Fibroblast of peridontal ligament (primary cell): ENCODE results near the gene SPOCD1.
"Not testable (repeated sequence)": the region's sequence is repeated elsewhere in the genome, so short reads cannot be mapped to it uniquely, and the experiment has no call there.

Experiments used
- DNase-seq: peaks from one replicate; pipeline ENCODE4 v3.0.0-alpha.2; 2010; ENCODE audit errors: extremely low read depth

Gene SPOCD1

DNA sequence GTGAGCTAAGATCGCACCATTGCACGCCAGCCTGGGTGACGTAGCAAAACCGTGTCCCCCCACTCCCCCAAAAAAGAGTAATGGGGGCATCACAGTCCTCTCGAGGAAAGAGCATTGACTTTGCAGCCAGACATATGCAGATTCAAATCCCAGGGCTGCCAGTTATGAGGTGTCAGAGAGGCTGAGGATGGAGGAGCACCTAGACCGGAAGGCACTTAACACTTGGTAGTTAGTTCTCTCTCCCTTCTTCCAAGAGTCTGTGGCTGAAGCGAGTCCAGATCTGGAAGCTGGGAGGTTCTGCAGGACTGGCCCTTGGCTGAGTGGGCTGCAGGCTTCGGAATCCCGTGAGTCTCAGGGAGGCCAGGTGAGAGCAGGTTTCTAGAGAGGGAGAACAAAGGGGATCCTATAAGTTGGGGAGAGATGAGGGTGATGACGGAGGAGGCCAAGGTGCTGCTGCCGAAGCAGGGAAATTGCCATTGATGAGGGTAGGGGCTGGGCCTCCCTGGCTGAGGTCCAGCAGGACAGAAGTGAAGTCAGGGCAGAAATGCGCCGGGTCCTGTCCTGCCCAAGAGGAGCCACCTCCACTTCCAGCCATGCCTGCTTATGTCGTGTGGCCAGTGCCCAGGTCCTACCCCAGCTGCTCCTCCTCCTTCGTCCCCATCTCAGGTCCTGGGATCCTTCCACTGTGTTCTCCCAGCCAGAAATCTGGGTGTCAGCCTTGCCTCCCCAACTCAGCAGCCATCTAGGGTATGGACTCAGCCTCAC lies 13.3 kb upstream of the SPOCD1 start:
- no peak for DNase-seq

DNA sequence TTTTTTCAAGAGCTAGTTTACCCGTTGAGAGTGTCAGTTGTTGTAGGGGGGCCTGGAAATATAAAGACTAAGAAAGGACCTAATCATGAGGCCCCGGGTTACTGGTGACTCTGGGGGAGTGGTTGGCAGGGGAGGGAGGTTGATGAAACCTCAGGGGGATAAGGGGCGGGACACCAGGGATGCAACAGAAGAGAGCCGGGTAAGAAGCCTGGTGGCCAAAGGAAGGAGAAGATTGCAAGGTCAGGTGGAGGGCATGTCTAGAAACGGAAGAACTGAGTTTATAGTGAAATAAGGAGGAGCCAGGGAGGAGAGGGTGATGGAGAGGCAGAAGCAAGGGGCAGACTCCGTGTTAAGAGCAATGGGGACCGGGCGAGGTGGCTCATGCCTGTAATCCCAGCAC lies 12.5 kb upstream of the SPOCD1 start:
- DNase-seq, result no peak

DNA sequence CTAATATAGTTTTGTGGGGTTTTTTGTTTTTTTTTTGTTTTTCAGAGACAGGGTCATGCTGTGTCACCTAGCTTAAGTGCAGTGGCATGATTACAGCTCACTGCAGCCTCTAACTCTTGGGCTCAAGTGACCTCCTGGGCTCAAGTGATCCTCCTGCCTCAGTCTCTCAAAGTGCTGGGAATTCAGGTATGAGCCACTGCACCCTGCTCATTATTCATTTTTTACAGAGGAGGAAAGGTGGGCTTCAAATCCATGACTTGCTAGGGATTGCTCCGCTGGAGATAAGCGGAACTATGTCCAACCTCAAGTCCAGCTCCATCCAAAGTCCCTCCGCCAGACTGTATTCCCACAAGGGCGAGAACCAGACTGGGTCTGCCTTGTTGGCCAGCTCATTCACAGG lies 8.0 kb upstream of the SPOCD1 start:
- DNase-seq, result no peak

DNA sequence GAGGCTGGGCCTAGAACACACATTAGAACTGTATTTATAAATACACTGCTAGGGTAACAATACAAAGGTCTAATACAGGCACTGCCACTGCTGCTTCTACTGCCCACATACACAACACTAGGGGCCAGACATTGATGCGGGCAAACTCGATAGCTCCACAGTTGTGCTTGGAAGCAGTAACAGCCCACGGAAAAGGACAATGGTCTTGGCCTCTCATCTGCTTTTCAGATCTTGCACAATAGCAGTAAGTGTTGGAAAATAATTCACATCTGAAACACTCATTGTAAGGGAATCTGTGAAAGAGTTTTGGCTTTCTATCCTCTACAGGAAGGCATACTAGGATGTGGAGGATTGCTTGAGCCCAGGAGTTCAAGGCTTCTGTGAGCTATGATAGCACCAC lies 6.9 kb upstream of the SPOCD1 start:
- peak; percentile 23 for DNase-seq

DNA sequence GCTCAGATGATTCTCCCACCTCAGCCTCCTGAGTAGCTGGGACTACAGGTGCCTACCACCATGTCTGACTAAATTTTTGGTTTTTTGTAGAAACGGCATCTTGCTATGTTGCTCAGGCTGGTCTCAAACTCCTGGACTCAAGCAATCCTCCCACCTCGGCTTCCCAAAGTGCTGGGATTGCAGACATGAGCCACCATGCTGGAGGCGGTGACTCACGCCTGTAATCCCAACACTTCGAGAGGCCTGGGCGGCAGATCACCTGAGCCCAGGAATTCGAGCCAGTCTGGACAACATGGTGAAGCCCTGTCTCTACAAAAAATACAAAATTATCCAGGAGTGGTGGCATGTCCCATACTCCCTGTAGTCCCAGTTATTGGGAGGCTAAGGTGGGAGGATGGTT lies 4.4 kb upstream of the SPOCD1 start:
- DNase-seq, result not testable (repeated sequence)

DNA sequence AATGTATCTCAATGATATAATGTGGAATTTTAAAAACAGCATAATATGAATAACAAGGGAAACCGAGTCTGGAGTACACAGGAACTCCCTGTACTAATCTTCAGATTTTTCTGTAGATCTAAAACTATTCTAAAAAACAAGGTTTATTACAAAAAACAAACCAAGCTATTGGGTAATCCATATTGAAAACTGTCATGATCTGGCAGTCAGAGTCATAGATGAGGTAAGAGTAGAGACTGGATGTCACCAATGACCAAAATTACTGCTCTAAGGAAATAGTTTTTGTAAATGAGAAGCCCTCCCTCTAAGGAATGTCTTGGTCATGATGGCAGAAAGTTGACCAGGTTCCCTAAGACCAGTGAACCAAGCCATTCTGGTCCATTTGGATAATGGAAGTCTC lies 2.4 kb upstream of the SPOCD1 start:
- DNase-seq, result no peak

DNA sequence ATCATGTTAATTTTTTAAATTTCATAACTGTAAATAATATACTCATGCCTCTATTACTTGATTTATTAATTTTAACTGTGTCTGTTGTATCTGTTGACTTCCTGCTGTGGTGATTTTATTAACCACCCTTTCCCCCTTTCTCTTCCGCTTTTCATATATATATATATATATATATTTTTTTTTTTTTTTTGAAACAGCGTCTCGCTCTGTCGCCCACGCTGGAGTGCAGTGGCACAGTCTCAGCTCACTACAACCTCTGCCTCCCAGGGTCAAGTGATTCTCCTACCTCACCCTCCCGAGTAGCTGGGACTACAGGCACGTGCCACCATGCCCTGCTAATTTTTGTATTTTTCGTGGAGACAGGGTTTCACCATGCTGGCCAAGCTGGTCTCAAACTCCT lies 1.1 kb upstream of the SPOCD1 start:
- not testable (repeated sequence) for DNase-seq

DNA sequence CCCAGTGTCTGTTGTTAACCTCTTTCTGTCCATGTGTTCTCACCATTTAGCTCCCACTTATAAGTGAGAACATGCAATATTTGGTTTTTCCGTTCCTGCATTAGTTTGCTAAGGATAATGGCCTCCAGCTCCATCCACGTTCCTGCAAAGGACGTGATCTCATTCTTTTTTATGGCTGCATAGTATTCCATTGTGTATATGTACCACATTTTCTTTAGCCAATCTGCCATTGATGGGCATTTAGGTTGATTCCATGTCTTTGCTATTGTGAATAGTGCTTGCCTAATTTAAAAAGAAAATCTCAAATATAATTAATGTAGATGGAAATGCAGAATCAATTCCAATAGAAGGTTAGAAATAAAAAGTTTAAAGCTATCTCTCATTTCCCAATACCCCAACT lies 679 bp upstream of the SPOCD1 start:
- not testable (repeated sequence) for DNase-seq

DNA sequence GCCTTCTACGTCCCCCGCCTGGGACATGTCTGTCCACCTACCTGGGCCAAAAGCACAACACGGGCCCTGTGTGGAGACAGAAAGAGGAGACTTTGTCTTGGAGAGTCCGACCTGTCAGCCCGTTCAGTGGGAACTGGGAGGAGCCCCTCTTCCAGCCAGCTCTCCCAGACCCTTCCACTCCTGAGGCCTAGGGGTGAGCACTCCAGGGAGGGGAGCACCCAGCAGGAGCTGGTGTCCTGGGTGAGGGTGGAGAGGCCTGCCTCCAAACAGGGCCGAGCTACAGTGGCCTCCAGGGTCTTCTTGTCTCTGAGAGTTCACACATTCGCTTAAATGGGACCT lies 546 bp downstream of the SPOCD1 start:
- no peak for DNase-seq

DNA sequence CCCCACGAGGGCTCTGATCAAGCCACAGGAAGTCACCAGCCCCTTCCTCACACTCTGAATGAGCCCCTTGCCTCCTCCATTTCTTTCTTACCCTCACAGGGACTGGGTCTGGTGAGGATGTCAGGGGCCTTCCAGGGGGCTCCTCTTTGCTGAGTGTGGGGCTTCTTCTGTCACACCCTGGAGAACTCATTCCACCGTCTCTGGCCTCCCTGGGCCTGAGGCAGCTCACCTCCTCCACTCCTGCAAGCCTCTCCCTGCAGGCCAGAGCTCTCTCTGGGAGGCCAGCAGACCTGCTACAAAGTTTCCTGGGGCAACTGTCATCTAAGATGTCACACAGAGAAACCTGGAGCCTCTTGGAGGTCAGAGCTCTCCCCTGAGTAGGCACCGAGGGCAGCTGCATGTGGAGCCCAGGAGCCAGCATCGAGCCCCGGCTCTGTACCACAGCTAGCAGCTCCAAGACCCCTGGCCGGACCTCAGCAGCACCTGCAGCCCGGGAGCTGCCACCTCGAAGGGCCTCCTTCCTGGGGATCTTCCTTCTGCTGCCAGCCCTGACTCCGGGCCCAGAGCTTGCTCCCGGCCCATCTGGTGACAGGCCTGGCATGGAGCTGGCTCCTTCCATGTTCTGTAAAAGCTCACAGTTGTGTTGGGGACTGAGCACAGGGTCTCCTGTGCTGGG lies 1.1 kb downstream of the SPOCD1 start:
- no peak for DNase-seq

DNA sequence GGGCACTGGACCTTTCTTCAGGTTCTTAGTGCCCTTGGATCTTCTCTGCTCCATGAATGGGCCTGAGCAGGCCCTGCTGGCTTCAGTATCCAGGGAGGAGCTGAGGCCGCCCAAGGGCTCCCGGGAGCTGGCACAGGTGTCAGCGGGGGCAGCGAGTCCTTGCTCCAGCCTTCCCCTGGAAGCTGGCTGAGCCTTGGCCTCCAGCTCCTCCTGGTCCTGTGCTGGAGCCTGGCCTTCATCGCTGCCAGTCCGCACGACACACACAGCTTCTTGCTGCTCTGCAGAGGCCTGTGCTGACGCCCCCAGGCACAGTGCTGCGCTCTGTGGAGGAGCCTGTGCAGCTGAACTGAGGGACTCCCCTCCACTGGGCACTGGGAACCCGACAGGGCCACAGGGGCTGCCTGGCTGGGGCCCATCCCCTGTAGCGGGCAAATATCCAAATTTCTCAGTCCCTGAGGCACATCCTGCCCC lies 1.7 kb downstream of the SPOCD1 start:
- no peak for DNase-seq

DNA sequence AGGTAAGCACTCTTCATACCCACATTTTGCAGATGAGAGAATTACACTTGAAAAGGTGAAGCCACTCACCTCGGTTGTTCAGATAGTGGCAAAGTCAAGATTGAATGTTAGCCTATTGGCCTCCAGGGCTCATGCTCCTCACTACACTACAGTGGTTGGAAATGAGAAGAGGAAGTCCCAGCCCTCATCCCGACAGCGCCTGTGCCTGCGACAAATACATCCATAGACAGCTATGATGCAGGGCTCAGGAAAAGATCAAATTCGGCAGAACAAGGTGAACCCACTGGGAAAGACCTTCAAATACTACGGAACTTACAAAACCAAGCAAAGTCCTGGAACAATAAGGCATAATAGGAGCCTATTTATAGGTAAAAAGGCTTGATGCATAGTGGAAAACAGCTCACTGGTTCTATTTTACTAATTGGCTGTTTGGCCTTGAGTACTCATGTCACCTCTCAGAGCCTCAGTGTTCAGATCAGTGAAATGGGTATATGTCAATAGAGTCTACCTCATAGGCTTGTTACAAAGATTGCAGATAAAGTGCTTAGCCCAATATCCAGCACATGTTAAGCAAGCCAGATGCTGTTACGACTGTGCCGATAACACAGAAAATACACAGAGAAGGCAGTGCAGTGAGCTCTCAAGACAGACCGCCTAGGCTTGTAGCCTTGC lies 3.5 kb downstream of the SPOCD1 start:
- DNase-seq, result no peak

DNA sequence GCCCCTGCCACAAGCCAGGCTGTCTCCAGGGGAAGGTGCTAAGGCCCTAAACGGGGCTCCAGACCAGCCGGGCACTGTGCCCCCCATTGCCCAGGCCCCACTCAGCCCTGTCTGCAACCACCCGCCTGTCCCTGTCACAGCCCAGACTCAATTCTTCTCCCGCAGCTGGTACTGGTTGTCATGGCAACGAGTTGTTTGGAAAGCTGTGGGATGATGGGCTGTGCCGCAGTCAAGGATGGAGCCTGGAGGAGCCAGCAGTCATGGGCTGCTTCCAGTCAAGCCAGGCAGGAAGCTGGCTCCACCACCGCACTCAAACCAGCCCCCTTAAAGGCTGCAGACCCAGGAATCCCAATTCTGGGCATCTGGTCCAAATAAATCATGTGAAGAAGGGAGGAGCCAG lies 4.2 kb downstream of the SPOCD1 start:
- DNase-seq, result peak; percentile 75

DNA sequence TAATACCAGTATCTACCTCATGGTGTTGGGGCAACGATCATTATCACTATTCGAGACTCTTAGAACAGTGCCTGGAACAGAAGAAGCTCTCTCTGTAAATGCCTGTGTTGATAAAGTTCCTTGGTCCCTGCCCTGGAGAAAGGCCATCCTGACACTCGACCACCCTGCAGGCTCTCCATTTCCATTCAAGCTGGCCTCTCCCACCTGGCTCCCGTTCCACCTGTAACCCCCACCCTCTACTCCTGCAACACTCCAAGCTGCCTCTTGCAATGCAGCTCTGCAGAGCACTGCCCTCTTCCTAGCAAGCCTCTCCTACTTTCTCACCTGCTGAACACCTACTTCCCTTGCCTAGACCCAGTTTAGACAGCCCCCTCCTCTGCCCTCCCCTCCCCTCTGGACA lies 6.1 kb downstream of the SPOCD1 start:
- DNase-seq, result no peak

DNA sequence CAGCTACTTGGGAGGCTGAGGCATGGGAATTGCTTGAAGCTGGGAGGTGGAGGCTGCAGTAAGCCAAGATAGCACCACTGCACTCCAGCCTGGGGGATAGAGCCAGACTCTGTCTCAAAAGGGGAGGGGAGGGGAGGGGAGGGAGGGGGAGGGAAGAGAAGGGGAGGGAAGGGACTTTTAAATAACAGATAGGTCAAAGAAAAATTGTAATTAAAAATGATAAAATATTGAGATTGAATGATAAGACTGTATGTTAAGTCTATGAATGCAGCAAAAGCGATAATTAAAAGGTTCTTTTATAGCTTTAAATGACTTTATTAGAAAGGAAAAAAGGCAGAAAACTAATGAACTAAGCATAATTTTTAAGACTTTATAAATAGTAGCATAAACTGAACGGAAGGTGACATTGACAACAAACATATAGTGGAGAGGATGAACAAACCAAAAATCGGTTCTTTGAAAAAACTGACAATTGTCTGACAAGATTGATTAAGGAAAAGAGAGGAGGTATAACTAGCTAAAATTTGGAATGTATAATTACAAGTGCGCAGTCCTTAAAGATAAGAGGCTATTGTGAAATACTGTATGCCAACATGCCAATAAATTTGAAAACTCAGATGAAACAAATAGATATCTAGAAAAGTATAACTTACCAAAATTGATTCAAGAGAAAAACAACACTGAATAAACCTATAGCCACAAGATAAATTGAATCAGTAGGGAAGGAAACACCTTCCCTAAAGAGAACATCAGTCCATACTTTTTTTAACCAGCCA lies 8.4 kb downstream of the SPOCD1 start:
- no peak for DNase-seq

DNA sequence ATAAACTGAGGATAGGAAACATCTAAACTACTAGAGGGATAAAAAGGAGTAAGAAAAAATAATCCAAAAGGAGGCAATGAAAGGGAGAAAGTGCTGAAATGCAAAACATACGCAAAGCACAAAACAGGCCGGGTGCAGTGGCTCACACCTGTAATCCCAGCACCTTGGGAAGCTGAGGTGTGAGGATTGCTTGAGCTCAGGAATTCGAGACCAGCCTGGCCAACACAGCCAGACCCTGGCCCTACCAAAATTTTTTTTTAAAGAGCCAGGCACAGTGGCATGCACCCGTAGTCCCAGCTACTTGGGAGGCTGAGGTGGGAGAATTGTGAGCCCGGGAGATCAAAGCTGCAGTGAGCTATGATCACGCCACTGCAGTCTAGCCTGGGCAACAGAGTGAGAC lies 10.5 kb downstream of the SPOCD1 start:
- DNase-seq, result no peak

DNA sequence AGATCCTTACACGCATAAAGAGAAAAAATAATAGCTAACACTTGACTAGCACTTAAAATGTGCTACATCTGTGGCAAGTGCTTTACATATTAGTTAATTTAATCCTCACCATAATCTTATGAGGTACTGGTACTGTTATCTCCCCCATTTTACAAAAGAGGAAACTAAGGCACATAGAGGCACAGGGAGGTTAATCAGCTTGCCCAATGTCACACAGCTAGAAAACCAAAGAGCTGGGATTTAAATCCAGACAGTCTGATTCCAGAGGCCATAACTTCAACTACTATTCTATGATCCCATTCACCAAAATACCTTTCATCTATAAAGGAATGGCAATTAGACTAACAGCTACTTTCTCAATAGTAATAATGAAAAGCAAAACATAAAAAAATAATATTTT lies 11.7 kb downstream of the SPOCD1 start:
- DNase-seq, result no peak

DNA sequence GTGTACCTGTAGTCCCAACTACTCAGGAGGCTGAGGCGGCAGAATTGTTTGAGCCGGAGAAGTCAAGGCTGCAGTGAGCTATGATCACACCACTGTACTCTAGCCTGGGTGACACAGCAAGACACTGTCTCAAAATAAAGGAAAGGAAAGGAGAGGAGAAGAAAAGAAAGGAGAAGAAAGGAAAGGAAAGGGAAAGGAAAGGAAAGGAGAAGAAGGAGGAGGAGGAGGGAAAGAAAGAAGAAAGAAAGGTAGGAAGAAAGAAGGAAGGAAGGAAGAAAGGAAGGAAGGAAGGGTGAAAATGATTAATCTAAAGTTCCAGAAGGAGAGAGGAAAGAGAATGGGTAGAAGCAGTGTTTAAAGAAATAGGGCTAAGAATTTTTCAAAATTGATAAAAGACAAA lies 12.2 kb downstream of the SPOCD1 start:
- no peak for DNase-seq

DNA sequence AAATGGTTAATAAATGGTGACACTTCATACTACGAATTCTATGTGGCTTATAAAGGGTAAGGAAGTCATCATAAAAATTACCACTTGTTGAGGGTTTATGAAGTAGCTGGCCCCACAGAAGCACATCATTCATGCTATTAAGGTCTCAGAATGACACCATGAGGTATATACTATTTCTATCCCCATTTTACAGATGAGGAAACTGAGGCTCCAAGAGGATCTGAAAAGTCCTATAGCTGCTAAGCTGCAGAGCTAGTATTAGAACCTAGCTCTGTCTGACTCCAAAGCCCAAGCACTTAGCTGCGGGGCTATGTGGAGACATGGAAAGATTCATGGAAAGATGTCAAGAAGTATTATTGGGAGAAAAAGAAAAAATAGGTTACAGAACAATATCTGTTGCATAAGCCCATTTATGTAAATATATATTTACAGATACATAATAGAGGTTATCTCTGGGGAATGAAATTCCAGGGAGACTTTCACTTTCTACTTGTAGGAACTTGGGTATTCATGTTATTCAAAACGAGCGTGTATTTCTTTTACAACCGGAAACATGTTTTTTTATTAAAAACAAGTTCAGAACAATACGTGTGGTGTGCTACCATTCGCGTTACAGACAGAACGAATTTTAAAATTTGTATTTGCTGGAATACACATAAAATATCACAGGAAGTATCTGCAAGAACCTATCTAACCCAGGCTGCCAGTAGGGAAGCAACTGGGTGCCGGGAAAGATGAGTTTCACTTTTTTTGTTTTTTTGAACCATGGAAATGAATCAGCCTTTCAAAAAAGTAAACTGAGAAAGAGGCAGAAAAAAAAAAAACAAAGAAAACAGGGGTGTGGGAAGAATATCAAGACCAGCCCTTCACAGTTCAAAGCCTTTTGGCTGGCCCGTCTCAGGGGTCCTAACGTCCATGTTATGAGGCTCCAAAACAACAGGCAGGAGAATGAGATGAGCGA lies 13.4 kb downstream of the SPOCD1 start:
- peak; percentile 68 for DNase-seq

DNA sequence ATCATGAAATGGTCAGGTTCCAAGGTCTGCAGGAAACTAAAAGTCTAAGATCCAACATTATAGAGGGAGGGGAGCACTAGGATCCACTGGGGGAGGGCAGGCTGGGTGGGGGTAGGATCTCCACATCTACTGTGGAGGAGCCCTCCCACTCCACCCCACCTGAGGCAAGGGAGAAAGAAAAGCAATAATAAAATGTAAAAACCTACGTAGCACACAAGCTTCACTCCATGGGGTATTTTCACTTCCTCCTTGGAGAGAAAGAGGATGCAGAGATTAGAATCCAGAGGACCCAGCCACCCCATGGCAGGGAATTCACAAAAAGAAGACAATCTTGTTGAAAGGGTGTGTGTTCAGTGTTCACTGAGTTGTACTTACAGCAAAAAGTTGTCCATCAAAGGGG lies 14.4 kb downstream of the SPOCD1 start:
- DNase-seq, result no peak

DNA sequence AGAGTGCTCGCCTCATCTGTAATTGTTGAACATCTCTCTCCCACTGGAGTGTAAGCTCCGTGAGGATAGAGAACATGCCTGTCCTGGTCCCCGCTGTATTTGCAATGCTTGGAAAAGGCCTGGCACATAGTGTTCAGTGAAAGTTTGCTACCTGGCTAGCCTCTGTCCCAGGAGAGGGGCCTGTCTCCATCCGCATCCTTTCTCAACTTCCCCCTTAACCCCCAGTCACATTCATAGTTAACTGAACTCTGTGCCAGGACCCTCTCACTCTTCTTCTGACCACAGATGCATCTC lies 15.2 kb downstream of the SPOCD1 start:
- no peak for DNase-seq
